Astrocyte of the cerebellum (primary cell): Measurements from ENCODE around the gene SLC46A1.
A peak's percentile ranks its signal among the peaks of the same experiment; 100 is the strongest.

Experiments used
- DNase-seq: peaks from one replicate; pipeline ENCODE4 v3.0.0-alpha.2; 2011; ENCODE audit warnings: low read depth
- H3K4me3 ChIP-seq: 2 replicates; pipeline ENCODE4 v1.5.1; 2011; ENCODE audit warnings: mild to moderate bottlenecking, low read depth, low read length, moderate library complexity
- in situ Hi-C: cut with HindIII; loops from 2 replicates; pipeline ENCODE4 v1.10.0; 2017; ENCODE audit warnings: low sequenced_read_pairs
- TF ChIP-seq, protein P1 (sequence below): IDR thresholded peaks from 2 replicates; pipeline ENCODE4 v1.5.1; 2012; ENCODE audit warnings: low read length, low read depth, moderate library complexity, mild to moderate bottlenecking; ENCODE audit errors: missing control alignments

SLC46A1 gene

GRCh38 chr17:28370035-28370743 lies 35.8 kb downstream of the SLC46A1 start, which contains the start of gene VTN:
TSS of gene VTN (minus strand) at chr17:28370307. CDS start at chr17:28370203, 104 bp downstream.
- in situ Hi-C loops, result no loop called here
- peak within 1 kb of the TSS; percentile 66 for H3K4me3 ChIP-seq
- no peak for DNase-seq
- TF ChIP-seq, protein P1, sequence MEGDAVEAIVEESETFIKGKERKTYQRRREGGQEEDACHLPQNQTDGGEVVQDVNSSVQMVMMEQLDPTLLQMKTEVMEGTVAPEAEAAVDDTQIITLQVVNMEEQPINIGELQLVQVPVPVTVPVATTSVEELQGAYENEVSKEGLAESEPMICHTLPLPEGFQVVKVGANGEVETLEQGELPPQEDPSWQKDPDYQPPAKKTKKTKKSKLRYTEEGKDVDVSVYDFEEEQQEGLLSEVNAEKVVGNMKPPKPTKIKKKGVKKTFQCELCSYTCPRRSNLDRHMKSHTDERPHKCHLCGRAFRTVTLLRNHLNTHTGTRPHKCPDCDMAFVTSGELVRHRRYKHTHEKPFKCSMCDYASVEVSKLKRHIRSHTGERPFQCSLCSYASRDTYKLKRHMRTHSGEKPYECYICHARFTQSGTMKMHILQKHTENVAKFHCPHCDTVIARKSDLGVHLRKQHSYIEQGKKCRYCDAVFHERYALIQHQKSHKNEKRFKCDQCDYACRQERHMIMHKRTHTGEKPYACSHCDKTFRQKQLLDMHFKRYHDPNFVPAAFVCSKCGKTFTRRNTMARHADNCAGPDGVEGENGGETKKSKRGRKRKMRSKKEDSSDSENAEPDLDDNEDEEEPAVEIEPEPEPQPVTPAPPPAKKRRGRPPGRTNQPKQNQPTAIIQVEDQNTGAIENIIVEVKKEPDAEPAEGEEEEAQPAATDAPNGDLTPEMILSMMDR, result no peak

DNA sequence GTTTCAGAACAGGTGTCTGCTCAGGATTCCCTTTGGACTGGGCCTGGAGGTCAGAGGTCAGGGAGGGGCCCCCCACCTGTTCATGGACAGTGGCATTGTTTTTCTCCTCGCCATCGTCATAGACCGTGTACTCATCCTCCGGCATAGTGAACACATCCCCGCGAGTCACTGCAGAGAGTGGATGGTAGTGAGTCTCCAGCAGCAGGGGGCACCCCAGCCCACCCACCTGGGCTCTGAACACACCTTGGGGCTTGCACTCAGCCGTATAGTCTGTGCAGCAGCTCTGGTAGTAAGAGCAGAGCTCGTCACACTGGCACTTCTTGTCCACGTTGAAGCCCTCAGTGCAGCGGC lies 36.4 kb downstream of the SLC46A1 start:
- no peak for DNase-seq
- no peak overlapping the region for H3K4me3 ChIP-seq
- TF ChIP-seq, protein P1, result no peak
- in situ Hi-C loops, result no loop called here

DNA sequence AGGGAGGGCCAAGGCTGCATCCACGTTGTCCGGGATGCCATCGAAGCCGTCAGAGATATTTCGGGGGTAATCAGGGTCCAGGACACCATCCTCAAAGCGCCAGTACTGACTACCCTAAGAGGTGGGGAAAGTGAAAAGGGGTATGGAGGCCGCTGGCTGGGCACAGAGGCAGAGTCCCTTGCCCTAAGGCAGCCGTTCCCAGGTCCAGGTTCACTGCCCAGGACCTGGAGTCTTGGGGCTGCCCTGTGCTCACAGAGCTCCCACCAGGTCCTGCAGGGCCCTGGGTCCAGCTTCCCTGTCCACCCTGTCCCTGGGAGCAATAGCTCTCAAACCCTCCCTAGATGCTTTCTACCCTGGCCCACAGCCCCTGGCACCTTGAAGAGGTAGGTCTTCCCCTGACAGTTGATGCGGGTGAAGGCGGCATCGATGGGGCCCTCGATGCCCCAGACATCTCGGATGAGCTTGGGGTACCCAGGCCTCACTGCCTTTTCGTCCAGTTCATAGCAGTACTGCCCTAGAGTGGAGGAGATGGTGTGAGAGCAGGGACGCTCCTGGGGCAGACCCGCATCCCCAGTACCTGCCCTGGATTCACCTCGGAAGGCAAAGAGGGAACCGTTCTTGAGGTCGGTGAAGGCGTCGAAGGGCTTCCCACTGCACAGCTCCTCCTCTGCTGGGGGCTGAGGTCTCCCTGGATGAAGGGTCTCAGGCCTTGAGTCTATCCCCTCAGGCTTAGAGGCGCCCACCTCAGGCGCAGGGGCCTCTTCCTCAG lies 36.9 kb downstream of the SLC46A1 start:
- no peak overlapping the region for H3K4me3 ChIP-seq
- TF ChIP-seq, protein P1, result no peak
- in situ Hi-C loops, result no loop called here
- no peak for DNase-seq

- in situ Hi-C loops, result no loop called here
Observed at GRCh38 chr17:28368306-28368831, 37.6 kb downstream of the SLC46A1 start.

DNA sequence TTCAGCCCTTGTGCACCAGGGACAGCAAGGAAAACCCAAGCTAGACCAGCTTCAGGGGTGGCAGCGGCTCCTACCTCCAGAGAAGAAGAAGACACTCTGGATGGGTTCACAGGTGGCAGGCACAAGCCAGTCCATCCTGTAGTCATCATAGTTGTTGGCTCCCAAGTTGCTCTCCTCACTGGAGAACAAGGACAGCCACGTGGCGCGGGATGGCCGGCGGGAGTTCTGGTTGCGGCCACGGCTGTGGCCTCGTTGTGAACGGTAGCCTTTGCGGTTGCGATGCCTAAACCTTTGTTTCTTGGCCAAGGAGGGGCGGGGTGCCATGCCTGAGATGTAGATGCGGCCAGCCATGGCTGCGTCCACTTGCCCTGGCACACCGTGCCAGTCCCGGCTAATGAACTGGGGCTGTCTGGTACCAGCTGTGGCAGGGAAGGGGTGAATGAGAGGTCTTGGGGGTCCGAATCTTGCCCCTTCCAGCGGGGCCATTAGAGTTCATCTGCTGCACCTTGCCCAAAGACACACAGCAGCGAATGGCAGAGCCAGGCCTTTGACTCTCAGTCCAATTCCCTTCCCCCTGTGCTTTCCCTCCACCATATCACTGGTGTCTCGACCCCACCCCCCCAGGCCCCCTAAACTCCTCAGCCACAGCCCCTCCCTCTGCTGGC lies 38.2 kb downstream of the SLC46A1 start:
- H3K4me3 ChIP-seq, result no peak overlapping the region
- DNase-seq, result no peak
- in situ Hi-C loops, result no loop called here
- TF ChIP-seq, protein P1, result no peak

More at GRCh38 chr17:28368306-28368831, 37.6 kb downstream of the SLC46A1 start:
- no peak overlapping the region for H3K4me3 ChIP-seq
- no peak for DNase-seq
- TF ChIP-seq, protein P1, result no peak

- no peak for DNase-seq
- no peak overlapping the region for H3K4me3 ChIP-seq
- in situ Hi-C loops, result no loop called here
- TF ChIP-seq, protein P1, result no peak
Observed at GRCh38 chr17:28366605-28367004, 39.4 kb downstream of the SLC46A1 start.
